Transverse colon (tissue), 4 donors: ENCODE results near the gene PERM1. TPM values are rescaled to one million over a fixed set of nuclear protein-coding genes. Genes with fewer than 3 reads are reported as not detected.

Experiments
- DNase-seq: peaks from one replicate; pipeline ENCODE4 v3.0.0-alpha.2; 2019
- H3K27ac ChIP-seq, 4 donors: fragments of 200-600 bp; sonication (generic); 2 replicates each; pipeline ENCODE4 v1.5.1; 2016 to 2018; ENCODE audit warnings: inconsistent platforms in 4 of 4
- H3K27me3 ChIP-seq: fragments of 200-600 bp; sonication (generic); 2 replicates; pipeline ENCODE4 v1.5.1; 2017; ENCODE audit warnings: inconsistent platforms
- H3K36me3 ChIP-seq, 4 donors: fragments of 200-600 bp; sonication (generic); 2 replicates each; pipeline ENCODE4 v1.5.1; 2017 to 2019; ENCODE audit warnings: inconsistent platforms in 4 of 4
- H3K4me1 ChIP-seq, 4 donors: fragments of 200-600 bp; sonication (generic); 2 replicates each; pipeline ENCODE4 v1.5.1; 2017 to 2020; ENCODE audit warnings: inconsistent platforms in 4 of 4
- H3K4me3 ChIP-seq, 4 donors: fragments of 200-600 bp; sonication (generic); 1 replicate in 1 of 4; 2 replicates in 3 of 4; pipeline versions ENCODE4 v1.5.1 to v1.6.1; 2017 to 2019; ENCODE audit warnings: inconsistent platforms in 4 of 4
- H3K9me3 ChIP-seq, 2 donors: fragments of 200-600 bp; sonication (generic); 2 replicates each; pipeline ENCODE4 v1.5.1; 2017 to 2019; ENCODE audit warnings: inconsistent platforms in 2 of 2
- CTCF ChIP-seq, 5 experiments: fragments of 200-600 bp in 3 of 5; fragments of 450-650 bp in 2 of 5; sonication (generic) in 3 of 5; IDR thresholded peaks; 1 replicate in 2 of 5; 2 replicates in 3 of 5; pipeline ENCODE4 v1.5.1; 2016 to 2017; ENCODE audit warnings: antibody characterized with exemption in 5 of 5, inconsistent platforms in 3 of 5, mild to moderate bottlenecking in 2 of 5, moderate library complexity in 1 of 5
- EP300 ChIP-seq: sonication (generic); formaldehyde crosslinking; IDR thresholded peaks from one replicate; pipeline ENCODE4 v1.6.1; 2017; ENCODE audit warnings: antibody characterized with exemption, low read depth
- POLR2A ChIP-seq: fragments of 450-650 bp; IDR thresholded peaks from one replicate; pipeline ENCODE4 v1.6.1; 2016; ENCODE audit warnings: antibody characterized with exemption, mild to moderate bottlenecking, moderate library complexity
- POLR2AphosphoS5 ChIP-seq, 3 donors: sonication (generic); formaldehyde crosslinking; IDR thresholded peaks; one replicate each; pipeline ENCODE4 v1.6.1; 2016; ENCODE audit warnings: antibody characterized with exemption in 3 of 3
- WGBS, 2 donors: methylation state at CpG; one replicate each; pipeline ENCODE4 v1.1.5; 2018; ENCODE audit warnings: low coverage in 1 of 2; 5-methylcytosine and 5-hydroxymethylcytosine counted together
- in situ Hi-C, 4 donors: fragments of 200-750 bp; cut with MboI; loops; one replicate each; pipeline versions ENCODE4 v1.15.0 to v1.15.1; 2017; ENCODE audit warnings: low sequenced_read_pairs in 3 of 4, low pct_ligation_motif_present in 1 of 4, low pct_unique_long_range_greater_than_20kb in 1 of 4
- intact Hi-C: fragments of 100-400 bp; cut with DNase I; formaldehyde crosslinking; loops from one replicate; pipeline ENCODE4 v1.15.1; 2023; ENCODE audit warnings: low total_unique reads
- total RNA-seq, 4 donors: library from RNA; depleted of rRNA; stranded (reverse); fragments of >200 nt; gene quantifications; one replicate each; pipeline ENCODE4 v1.1.0, GENCODE V29; 2016

PERM1 gene
- total RNA-seq, 4 donors from 2014 or later = 0.14 TPM; not detected in 3

GRCh38 chr1:964691-965525 is 17.0 kb downstream of the PERM1 start:
- 93% methylated on average over 3 to 37 of the region's 51 CpGs for WGBS, 2 donors
- H3K4me3 ChIP-seq = no peak overlapping the region
- H3K27me3 ChIP-seq = peaks cover 18% of the 10 kb centered on the region
- no peaks in the 10 kb centered on the region for H3K9me3 ChIP-seq
- no peak overlapping the region for H3K27ac ChIP-seq
- H3K4me1 ChIP-seq = peaks cover 14 to 28% (median 22%) of the 10 kb centered on the region in 4 donors
- DNase-seq = no peak
- no peaks in the 10 kb centered on the region for H3K36me3 ChIP-seq
- in situ Hi-C loops (no loop called here), intact Hi-C loops (loop anchor here (5.0 kb wide), 1 partner anchor 53 kb away; no protein-coding TSS in a partner anchor)
- no peak for TF ChIP-seq POLR2A

- H3K4me1 ChIP-seq = peaks cover 17 to 33% (median 28%) of the 10 kb centered on the region in 4 donors
- 96% methylated on average over 23 of the region's 47 CpGs; no CpG with 5 or more reads in 1 of the 2 donors for WGBS, 2 donors
- in situ Hi-C loops = no loop called here
Measured at GRCh38 chr1:963746-964525, 18.0 kb downstream of the PERM1 start.

GRCh38 chr1:963301-963651 is 18.6 kb downstream of the PERM1 start:
- Histone ChIP-seq H3K4me1 (peaks cover 19 to 39% (median 30%) of the 10 kb centered on the region in 4 donors), H3K36me3 (no peaks in the 10 kb centered on the region), H3K27ac (no peak overlapping the region), H3K9me3 (no peaks in the 10 kb centered on the region), H3K27me3 (peaks cover 11% of the 10 kb centered on the region), H3K4me3 (no peak overlapping the region)
- in situ Hi-C loops = no loop called here
- intact Hi-C loops = no loop called here
- DNase-seq = no peak
- TF ChIP-seq POLR2A = no peak
- TF ChIP-seq CTCF (IDR thresholded peaks at IDR 0.05) = no peak
- no peak for TF ChIP-seq POLR2AphosphoS5 (IDR thresholded peaks at IDR 0.05)
- TF ChIP-seq EP300 = no peak
- WGBS, 2 donors = 84% methylated on average over 16 of the region's 16 CpGs; no CpG with 5 or more reads in 1 of the 2 donors

More at GRCh38 chr1:963746-964525, 18.0 kb downstream of the PERM1 start:
- Histone ChIP-seq H3K36me3 (no peaks in the 10 kb centered on the region), H3K27me3 (peaks cover 17% of the 10 kb centered on the region), H3K4me3 (no peak overlapping the region), H3K9me3 (no peaks in the 10 kb centered on the region), H3K27ac (no peak overlapping the region)
- no peak for TF ChIP-seq POLR2AphosphoS5 (IDR thresholded peaks at IDR 0.05)
- TF ChIP-seq EP300 = no peak
- TF ChIP-seq POLR2A = no peak
- no peak for TF ChIP-seq CTCF (IDR thresholded peaks at IDR 0.05)
- intact Hi-C loops = no loop called here
- DNase-seq = no peak

- DNase-seq = no peak
- H3K9me3 ChIP-seq = no peaks in the 10 kb centered on the region
- H3K4me3 ChIP-seq = no peak overlapping the region
- in situ Hi-C loops (no loop called here), intact Hi-C loops (no loop called here)
- no peaks in the 10 kb centered on the region for H3K36me3 ChIP-seq
- H3K27me3 ChIP-seq = peaks cover 5% of the 10 kb centered on the region
- H3K4me1 ChIP-seq = peaks cover 25 to 45% (median 37%) of the 10 kb centered on the region in 4 donors
- WGBS, 2 donors = 94% methylated on average over 52 of the region's 57 CpGs; no CpG with 5 or more reads in 1 of the 2 donors
- no peak for TF ChIP-seq POLR2AphosphoS5 (IDR thresholded peaks at IDR 0.05)
- TF ChIP-seq POLR2A = no peak
- no peak for TF ChIP-seq EP300
- no peak overlapping the region for H3K27ac ChIP-seq
Measured at GRCh38 chr1:962381-963300, 19.3 kb downstream of the PERM1 start.
